NCI-H2107 treated with DMSO at 0.1 percent for 48 hours (cell line): ENCODE results near the gene SLC25A26.

ENCODE experiments used
- DNase-seq: peaks from one replicate; lab custom pipeline; 2025; ENCODE audit not compliant: unreplicated experiment; lab: John Stamatoyannopoulos, UW

Gene SLC25A26

GRCh38 chr3:66427951-66428474 is 207.2 kb downstream of the SLC25A26 start:
- DNase-seq = no peak
